Measurements from ENCODE around the gene OSBPL8. TPM values are rescaled to one million over a fixed set of nuclear protein-coding genes. Genes with fewer than 3 reads are reported as not detected.

The OSBPL8 gene
- total RNA-seq, 3 donors from 2014 or later (not counting 1 experiment from before 2014, with no cell fraction given): 133 to 154 (median 138) TPM

DNA sequence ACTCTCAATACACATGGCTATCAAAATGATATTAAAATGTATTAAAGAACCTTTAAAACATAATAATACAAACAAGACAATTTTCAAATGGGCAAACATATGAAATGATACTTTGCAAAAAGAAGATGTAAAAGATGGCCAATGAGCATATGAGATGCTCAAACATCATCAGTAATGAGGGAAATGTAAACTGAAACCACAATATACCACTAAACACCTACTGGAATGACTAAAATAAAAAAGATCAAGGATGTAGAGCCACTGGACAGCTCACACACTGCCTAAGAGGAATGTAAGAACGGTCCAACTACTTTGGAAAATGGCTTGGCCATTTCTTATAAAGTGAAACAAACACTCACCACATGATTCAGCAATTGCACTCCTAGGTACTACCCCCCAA, 114.1 kb downstream of the OSBPL8 start:
- no peaks in the 10 kb centered on the region for H3K36me3 Mint-ChIP-seq
- no peak overlapping the region for H3K27ac Mint-ChIP-seq
- TF ChIP-seq, protein P1, sequence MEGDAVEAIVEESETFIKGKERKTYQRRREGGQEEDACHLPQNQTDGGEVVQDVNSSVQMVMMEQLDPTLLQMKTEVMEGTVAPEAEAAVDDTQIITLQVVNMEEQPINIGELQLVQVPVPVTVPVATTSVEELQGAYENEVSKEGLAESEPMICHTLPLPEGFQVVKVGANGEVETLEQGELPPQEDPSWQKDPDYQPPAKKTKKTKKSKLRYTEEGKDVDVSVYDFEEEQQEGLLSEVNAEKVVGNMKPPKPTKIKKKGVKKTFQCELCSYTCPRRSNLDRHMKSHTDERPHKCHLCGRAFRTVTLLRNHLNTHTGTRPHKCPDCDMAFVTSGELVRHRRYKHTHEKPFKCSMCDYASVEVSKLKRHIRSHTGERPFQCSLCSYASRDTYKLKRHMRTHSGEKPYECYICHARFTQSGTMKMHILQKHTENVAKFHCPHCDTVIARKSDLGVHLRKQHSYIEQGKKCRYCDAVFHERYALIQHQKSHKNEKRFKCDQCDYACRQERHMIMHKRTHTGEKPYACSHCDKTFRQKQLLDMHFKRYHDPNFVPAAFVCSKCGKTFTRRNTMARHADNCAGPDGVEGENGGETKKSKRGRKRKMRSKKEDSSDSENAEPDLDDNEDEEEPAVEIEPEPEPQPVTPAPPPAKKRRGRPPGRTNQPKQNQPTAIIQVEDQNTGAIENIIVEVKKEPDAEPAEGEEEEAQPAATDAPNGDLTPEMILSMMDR (IDR thresholded peaks at IDR 0.05): no peak
- intact Hi-C loops (cut with micrococcal nuclease): no loop called here
- peaks cover 38 to 39% of the 10 kb centered on the region in 2 donors for H3K4me1 Mint-ChIP-seq
- no peak overlapping the region for H3K27ac ChIP-seq (ENCODE audit: low read length)
- no peak for ATAC-seq
- no peaks in the 10 kb centered on the region for H3K9me3 Mint-ChIP-seq
- no peaks in the 10 kb centered on the region for H3K4me1 ChIP-seq (ENCODE audit: control insufficient read depth, insufficient read depth, low read length)
- no peak for DNase-seq
- no peaks in the 10 kb centered on the region for H3K27me3 Mint-ChIP-seq (ENCODE audit: low read depth in 2 of 2)
- no peaks in the 10 kb centered on the region for H3K27me3 ChIP-seq (ENCODE audit: control insufficient read depth, insufficient read depth, low read length)
- H3K9me3 ChIP-seq (ENCODE audit: control insufficient read depth, insufficient read depth, low read length): no peaks in the 10 kb centered on the region
- no peak overlapping the region for H3K4me3 ChIP-seq (ENCODE audit: low read length)
- WGBS (ENCODE audit: insufficient coverage): 92% methylated on average over 1 of the region's 1 CpG
- H3K36me3 ChIP-seq (ENCODE audit: control insufficient read depth, insufficient read depth, low read length): peaks cover 8% of the 10 kb centered on the region
- no peak overlapping the region for H3K4me3 Mint-ChIP-seq

DNA sequence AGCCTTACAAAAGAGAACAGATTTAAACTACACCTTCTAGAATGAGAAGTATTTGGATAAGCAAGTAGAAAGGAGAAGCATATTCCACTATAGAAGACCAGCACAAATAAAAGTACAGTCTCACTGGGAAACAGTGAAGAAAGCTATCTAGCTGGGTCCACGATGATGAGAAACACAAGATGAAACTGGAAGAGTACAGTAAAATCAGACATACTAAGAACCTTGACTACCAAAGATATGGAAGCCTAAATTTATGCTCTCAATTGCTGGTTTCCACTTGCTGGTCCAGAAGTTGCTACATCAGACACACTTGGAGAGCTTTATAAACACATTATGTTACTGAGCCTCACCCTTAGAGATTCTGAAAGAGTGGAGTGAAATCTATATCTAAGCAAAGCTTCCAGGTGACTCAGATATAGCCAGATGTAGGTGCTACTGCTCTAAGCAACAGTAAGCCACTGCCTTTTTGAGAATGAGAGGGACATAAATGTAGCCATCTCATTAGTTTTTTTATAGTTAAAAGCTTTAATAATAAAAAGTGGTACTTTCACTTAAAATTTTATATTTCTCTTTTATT, 115.1 kb downstream of the OSBPL8 start:
- Mint-ChIP-seq H3K27ac (peak overlapping the region in 1 of 2 donors; percentile 14), H3K4me3 (no peak overlapping the region), H3K4me1 (peaks cover 37 to 41% of the 10 kb centered on the region in 2 donors), H3K27me3 (ENCODE audit: low read depth in 2 of 2) (no peaks in the 10 kb centered on the region), H3K36me3 (no peaks in the 10 kb centered on the region), H3K9me3 (no peaks in the 10 kb centered on the region)
- ATAC-seq: no peak
- intact Hi-C loops (cut with micrococcal nuclease): no loop called here
- Histone ChIP-seq H3K4me1 (ENCODE audit: control insufficient read depth, insufficient read depth, low read length) (no peaks in the 10 kb centered on the region), H3K27ac (ENCODE audit: low read length) (no peak overlapping the region), H3K9me3 (ENCODE audit: control insufficient read depth, insufficient read depth, low read length) (no peaks in the 10 kb centered on the region), H3K36me3 (ENCODE audit: control insufficient read depth, insufficient read depth, low read length) (peaks cover 3% of the 10 kb centered on the region), H3K4me3 (ENCODE audit: low read length) (no peak overlapping the region), H3K27me3 (ENCODE audit: control insufficient read depth, insufficient read depth, low read length) (no peaks in the 10 kb centered on the region)
- WGBS (ENCODE audit: insufficient coverage): 77% methylated on average over 1 of the region's 1 CpG
- TF ChIP-seq, protein P1 (IDR thresholded peaks at IDR 0.05): no peak
- no peak for DNase-seq

DNA sequence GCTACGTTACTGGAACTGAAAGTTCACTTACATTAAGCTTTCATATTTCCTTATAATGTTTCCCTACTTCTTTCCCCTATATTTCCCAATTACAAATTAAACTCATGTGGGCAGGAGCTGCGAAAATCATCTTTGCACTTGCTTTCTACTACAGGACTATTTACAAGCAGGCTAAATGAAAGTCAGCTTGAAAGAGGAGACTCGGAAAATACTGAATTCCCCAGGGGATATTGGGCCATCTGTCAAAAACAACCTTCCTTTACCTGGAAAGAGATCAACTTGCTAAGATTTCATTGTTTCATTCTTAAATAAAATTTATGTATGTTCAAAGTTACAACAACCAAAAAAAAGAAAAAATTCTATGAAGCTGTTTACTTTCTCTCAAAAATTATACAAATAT, 118.6 kb downstream of the OSBPL8 start:
- DNase-seq (no peak), ATAC-seq (no peak)
- H3K36me3 ChIP-seq (ENCODE audit: control insufficient read depth, insufficient read depth, low read length): no peaks in the 10 kb centered on the region
- intact Hi-C loops (cut with micrococcal nuclease): no loop called here
- 92% methylated on average over 3 of the region's 3 CpGs for WGBS (ENCODE audit: insufficient coverage)
- Mint-ChIP-seq H3K4me1 (peaks cover 42 to 43% of the 10 kb centered on the region in 2 donors), H3K36me3 (no peaks in the 10 kb centered on the region), H3K9me3 (no peaks in the 10 kb centered on the region), H3K4me3 (no peak overlapping the region), H3K27me3 (ENCODE audit: low read depth in 2 of 2) (no peaks in the 10 kb centered on the region), H3K27ac (no peak overlapping the region)
- TF ChIP-seq, protein P1 (IDR thresholded peaks at IDR 0.05): no peak
- no peaks in the 10 kb centered on the region for H3K4me1 ChIP-seq (ENCODE audit: control insufficient read depth, insufficient read depth, low read length)
- no peaks in the 10 kb centered on the region for H3K9me3 ChIP-seq (ENCODE audit: control insufficient read depth, insufficient read depth, low read length)
- H3K4me3 ChIP-seq (ENCODE audit: low read length): no peak overlapping the region
- H3K27me3 ChIP-seq (ENCODE audit: control insufficient read depth, insufficient read depth, low read length): no peaks in the 10 kb centered on the region
- no peak overlapping the region for H3K27ac ChIP-seq (ENCODE audit: low read length)

DNA sequence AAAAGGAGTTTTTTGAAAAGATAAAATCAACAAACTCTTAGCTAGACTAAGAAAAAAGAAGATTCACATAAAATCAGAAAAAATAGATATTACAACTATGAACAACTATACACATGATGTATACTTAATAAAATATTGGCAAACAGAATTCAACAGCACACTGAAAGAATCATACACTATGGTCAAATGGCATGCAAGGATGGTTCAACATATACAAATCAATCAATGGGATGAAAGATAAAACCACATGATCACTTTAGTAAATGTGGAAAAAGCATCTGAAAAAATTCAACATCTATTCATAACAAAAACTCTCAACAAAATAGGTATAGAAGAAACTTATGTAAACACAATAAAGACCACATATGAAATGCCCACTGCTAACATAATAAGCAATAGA, 126.8 kb downstream of the OSBPL8 start:
- Histone ChIP-seq H3K4me3 (ENCODE audit: low read length) (no peak overlapping the region), H3K27me3 (ENCODE audit: control insufficient read depth, insufficient read depth, low read length) (no peaks in the 10 kb centered on the region), H3K4me1 (ENCODE audit: control insufficient read depth, insufficient read depth, low read length) (no peaks in the 10 kb centered on the region), H3K36me3 (ENCODE audit: control insufficient read depth, insufficient read depth, low read length) (no peaks in the 10 kb centered on the region), H3K27ac (ENCODE audit: low read length) (no peak overlapping the region), H3K9me3 (ENCODE audit: control insufficient read depth, insufficient read depth, low read length) (peaks cover 11% of the 10 kb centered on the region)
- H3K36me3 Mint-ChIP-seq: peaks cover 26% of the 10 kb centered on the region
- peaks cover 56 to 58% of the 10 kb centered on the region in 2 donors for H3K4me1 Mint-ChIP-seq
- no peak overlapping the region for H3K27ac Mint-ChIP-seq
- DNase-seq (no peak), ATAC-seq (no peak)
- no peak overlapping the region for H3K4me3 Mint-ChIP-seq
- intact Hi-C loops (cut with micrococcal nuclease): no loop called here
- TF ChIP-seq, protein P1 (IDR thresholded peaks at IDR 0.05): no peak
- no peaks in the 10 kb centered on the region for H3K27me3 Mint-ChIP-seq (ENCODE audit: low read depth in 2 of 2)
- peaks cover 7 to 13% of the 10 kb centered on the region in 2 donors for H3K9me3 Mint-ChIP-seq

All from natural killer cell (primary cell).